K562 (cell line): ENCODE data around the gene MMP15. TPM values are rescaled to one million over a fixed set of nuclear protein-coding genes. Genes with fewer than 3 reads are reported as not detected.

Experiments used
- ATAC-seq: fragments of 200-7000 bp; cut with Tn5 transposase; 3 replicates; pipeline ENCODE4 v1.9.1; 2020; ENCODE audit warnings: moderate library complexity
- BruUV-seq: library from RNA; stranded (reverse); fragments of 400-500 nt; replicated peaks from 2 replicates; lab custom pipeline; 2021; lab: Mats Ljungman, UMichigan
- CTCF ChIA-PET: fragments of 300-600 bp; formaldehyde crosslinking; extraction: SDS; loops from one replicate; lab custom pipeline; 2021; ENCODE audit warnings: low intra/inter-chr PET ratio; lab: Yijun Ruan, JAX
- POLR2A ChIA-PET: fragments of 300-600, 350-650 bp; sonication (Branson Sonifier 250); formaldehyde crosslinking; extraction: SDS; loops from one replicate; lab custom pipeline; 2021; ENCODE audit warnings: antibody characterized with exemption, inconsistent platforms; lab: Yijun Ruan, JAX
- DNase-seq, 4 experiments: peaks; one replicate each; pipeline versions ENCODE4 v3.0.0 to v3.0.0-alpha.2; 2011 to 2018; ENCODE audit warnings: low spot score in 3 of 4, mixed read lengths in 3 of 4; ENCODE audit errors: extremely low read depth in 1 of 4
- FAIRE-seq: peaks from 2 replicates; lab custom pipeline; 2011; peaks lifted over from hg19 to GRCh38; lab: Jason Lieb, UNC
- H2AFZ ChIP-seq: 2 replicates; pipeline ENCODE4 v1.6.0; 2011; ENCODE audit warnings: low read depth, low read length, control low read depth, inconsistent platforms
- H3K27ac ChIP-seq: fragments of 200-600 bp; 3 replicates; pipeline ENCODE4 v1.8.0; 2011; ENCODE audit warnings: low read depth, mild to moderate bottlenecking, control low read depth, inconsistent platforms, low read length, moderate library complexity, mixed read lengths; ENCODE audit errors: extremely low read depth
- H3K27me3 ChIP-seq, 2 experiments: fragments of 300-600 bp in 1 of 2; 2 replicates in 1 of 2; 3 replicates in 1 of 2; pipeline versions ENCODE4 v1.6.0 to v1.8.0; 2011; ENCODE audit warnings: inconsistent platforms in 2 of 2, low read length in 2 of 2, mild to moderate bottlenecking in 1 of 2, mixed read lengths in 1 of 2, moderate library complexity in 1 of 2; ENCODE audit not compliant: control insufficient read depth in 2 of 2, insufficient read depth in 2 of 2
- H3K36me3 ChIP-seq: fragments of 300-600 bp; 3 replicates; pipeline ENCODE4 v1.8.0; 2011; ENCODE audit warnings: mild to moderate bottlenecking, low read length, inconsistent platforms; ENCODE audit not compliant: control insufficient read depth, insufficient read depth
- H3K4me1 ChIP-seq, 2 experiments: fragments of 200-600 bp in 1 of 2; replicated peaks in 1 of 2; 2 replicates in 1 of 2; 3 replicates in 1 of 2; pipeline versions ENCODE4 v1.5.1 to v1.8.0; 2011; ENCODE audit warnings: inconsistent platforms in 2 of 2, low read length in 2 of 2, mild to moderate bottlenecking in 1 of 2, mixed read lengths in 1 of 2, moderate library complexity in 1 of 2; ENCODE audit not compliant: control insufficient read depth in 2 of 2, insufficient read depth in 2 of 2
- H3K4me2 ChIP-seq: 2 replicates; pipeline ENCODE4 v1.6.1; 2011; ENCODE audit warnings: low read length, control low read depth, inconsistent platforms, mixed read lengths; ENCODE audit not compliant: insufficient read depth
- H3K4me3 ChIP-seq: fragments of 200-600 bp; sonication (generic), shearing (Covaris generic); 2 replicates; pipeline ENCODE4 v1.5.1; 2016; ENCODE audit warnings: control low read depth, inconsistent platforms
- H3K79me2 ChIP-seq: fragments of 200-600 bp; 3 replicates; pipeline ENCODE4 v1.8.0; 2011; ENCODE audit warnings: low read length, inconsistent platforms; ENCODE audit not compliant: control insufficient read depth, insufficient read depth
- H3K9ac ChIP-seq, 2 experiments: 2 replicates each; pipeline versions ENCODE4 v1.6.0 to v1.6.1; 2011; ENCODE audit warnings: low read depth in 2 of 2, low read length in 2 of 2, control low read depth in 1 of 2, inconsistent platforms in 1 of 2, mild to moderate bottlenecking in 1 of 2, mixed read lengths in 1 of 2; ENCODE audit not compliant: insufficient read depth in 1 of 2
- H3K9me1 ChIP-seq: one replicate; pipeline ENCODE4 v1.6.0; 2011; ENCODE audit warnings: inconsistent platforms, mild to moderate bottlenecking, low read length, moderate library complexity; ENCODE audit not compliant: control insufficient read depth, insufficient read depth
- H3K9me3 ChIP-seq: replicated peaks from 2 replicates; pipeline ENCODE4 v1.5.1; 2011; ENCODE audit warnings: low read depth, low read length, inconsistent platforms; ENCODE audit not compliant: control insufficient read depth, insufficient read depth
- H4K20me1 ChIP-seq: replicated peaks from 2 replicates; pipeline ENCODE4 v1.6.1; 2011; ENCODE audit warnings: low read length, inconsistent platforms, mixed read lengths; ENCODE audit not compliant: control insufficient read depth, insufficient read depth
- GATA2 ChIP-seq: sonication (generic); formaldehyde crosslinking; IDR thresholded peaks from 2 replicates; pipeline ENCODE4 v1.4.0; 2020; ENCODE audit warnings: mild to moderate bottlenecking, missing genetic modification reagents
- HINFP ChIP-seq: fragments of 450-650 bp; conservative IDR thresholded peaks from 2 replicates; pipeline ENCODE4 v1.6.1; 2016; ENCODE audit warnings: missing genetic modification characterization, low read depth, mild to moderate bottlenecking, control low read depth, missing compliant biosample characterization
- KHSRP ChIP-seq: fragments of 450-650 bp; IDR thresholded peaks from 2 replicates; pipeline ENCODE4 v1.6.1; 2017
- MLLT1 ChIP-seq, 2 experiments: fragments of 450-650 bp; IDR thresholded peaks; 2 replicates each; pipeline ENCODE4 v1.6.1; 2016
- NR1H2 ChIP-seq: sonication (generic); formaldehyde crosslinking; IDR thresholded peaks from 2 replicates; pipeline ENCODE4 v1.4.0; 2020; ENCODE audit warnings: mild to moderate bottlenecking, missing genetic modification reagents
- POLR2AphosphoS5 ChIP-seq: IDR thresholded peaks from 2 replicates; pipeline ENCODE4 v1.6.1; 2011; ENCODE audit warnings: mild to moderate bottlenecking, low read depth, low read length, moderate library complexity; ENCODE audit not compliant: control insufficient read depth, insufficient read depth
- RUNX1 ChIP-seq: sonication (generic); IDR thresholded peaks from 2 replicates; pipeline ENCODE4 v1.6.1; 2016; ENCODE audit warnings: antibody characterized with exemption, low read depth
- SAFB ChIP-seq: fragments of 200-400 bp; formaldehyde crosslinking; IDR thresholded peaks from 2 replicates; pipeline ENCODE4 v1.6.1; 2017; ENCODE audit warnings: low read depth, low read length, borderline replicate concordance
- ZNF175 ChIP-seq: fragments of 200-800 bp; sonication (Bioruptor generic); IDR thresholded peaks from 2 replicates; pipeline ENCODE4 v1.6.1; 2016; ENCODE audit warnings: low read depth, mild to moderate bottlenecking, missing genetic modification characterization, missing compliant biosample characterization
- WGBS: fragments of 100-300 bp; shearing (Covaris generic); methylation state at CpG from one replicate; pipeline ENCODE4 v1.1.6; 2016; ENCODE audit warnings: low coverage, mixed read lengths; ENCODE audit not compliant: insufficient coverage; ENCODE audit errors: missing lambda C conversion rate; 5-methylcytosine and 5-hydroxymethylcytosine counted together
- in situ Hi-C: fragments of 300-500 bp; cut with MboI; formaldehyde crosslinking; loops from 4 replicates; pipeline ENCODE4 v1.15.0; 2018; ENCODE audit warnings: inconsistent platforms, mixed read lengths
- intact Hi-C: fragments of 100-400 bp; cut with micrococcal nuclease; formaldehyde crosslinking; loops from 2 replicates; pipeline ENCODE4 v1.14.2; 2022
- polyA plus RNA-seq, 8 experiments: library from polyadenylated mRNA; depleted of rRNA in 4 of 8; stranded (reverse) in 5 of 8; unstranded in 3 of 8; fragments of >200 nt; fragmentation: Nextera tagmentation in 2 of 8; fragmentation: Illumina TruSeq in 1 of 8; extraction: Ambion mirVana in 2 of 8; extraction: Trizol in 1 of 8; gene quantifications; 2 replicates each; pipeline versions ENCODE4 v1.2.1 to v1.2.3, GENCODE V29; 2011 to 2014; ENCODE audit warnings: inconsistent platforms in 1 of 8, missing spikeins in 1 of 8
- total RNA-seq, 7 experiments: library from RNA; depleted of rRNA in 6 of 7; stranded (reverse); fragments of >200 nt in 6 of 7; fragmentation: Illumina TruSeq in 2 of 7; extraction: Trizol in 2 of 7; gene quantifications; 2 replicates each; pipeline versions ENCODE4 v1.2.1 to v1.2.3, GENCODE V29; 2011 to 2021; ENCODE audit warnings: low replicate concordance in 1 of 7
- TF ChIP-seq, protein P1 (sequence below): fragments of 450-650 bp; IDR thresholded peaks from 2 replicates; pipeline ENCODE4 v1.6.1; 2016
- TF ChIP-seq, protein P2 (sequence below): fragments of 250-450 bp; sonication (Bioruptor Pico); IDR thresholded peaks from 2 replicates; pipeline ENCODE4 v1.4.0; 2020; ENCODE audit warnings: borderline replicate concordance
- TF ChIP-seq, protein P3 (sequence below): fragments of 250-450 bp; sonication (Bioruptor Pico); IDR thresholded peaks from 2 replicates; pipeline ENCODE4 v1.5.1; 2021; ENCODE audit warnings: mild to moderate bottlenecking

The MMP15 gene
- total and polyA plus RNA-seq, 9 of the 15 experiments (the other 6 are each of a cell fraction or from before 2014, with no cell fraction given), result 0.01 to 20.4 (median 5.5) TPM

DNA sequence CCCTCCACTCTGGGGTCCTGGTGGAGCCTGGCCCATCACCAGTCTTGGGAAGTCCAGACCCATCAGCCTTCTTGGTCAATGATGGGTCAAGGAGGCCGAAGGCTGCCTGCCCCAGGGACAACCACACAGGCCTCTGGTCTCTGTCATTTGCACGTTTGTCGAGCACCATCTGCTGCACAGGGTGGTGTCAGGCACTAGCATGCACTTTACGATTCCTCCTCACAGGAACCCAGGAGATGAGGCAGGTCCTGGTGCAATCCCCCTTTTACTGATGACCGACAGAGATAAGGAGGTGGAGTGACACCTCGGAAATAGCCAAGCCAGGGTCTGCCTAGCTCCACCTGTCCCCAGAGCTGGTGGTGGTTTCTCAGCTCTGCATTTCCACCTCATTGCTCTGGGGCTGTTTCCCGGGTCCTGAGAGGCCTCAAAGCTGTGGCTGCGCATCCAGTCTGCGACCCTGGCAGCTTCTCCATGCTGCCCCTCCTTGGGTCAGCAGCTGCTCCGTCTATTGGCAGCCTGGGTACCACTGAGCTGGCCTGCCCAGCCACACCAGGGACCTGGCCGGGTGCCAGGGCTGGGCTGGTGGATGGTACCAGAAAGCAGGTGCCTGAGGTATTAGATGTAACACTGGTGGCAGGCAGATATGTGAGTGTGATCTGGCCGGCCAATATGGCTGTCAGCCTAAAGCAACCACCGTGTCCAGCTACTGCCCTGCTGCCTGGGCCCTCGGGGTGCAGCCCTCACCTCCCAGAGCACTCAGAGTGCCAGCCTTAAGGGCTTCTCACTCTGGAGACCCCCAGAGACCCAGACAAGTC lies 10.0 kb downstream of the MMP15 start:
- DNase-seq, result no peak
- no peak overlapping the region for H2AFZ ChIP-seq
- peaks cover 28% of the 10 kb centered on the region; the same call in 2 of the 3 replicates for H3K36me3 ChIP-seq
- 71% methylated on average over 13 of the region's 14 CpGs for WGBS
- ChIA-PET CTCF (no interaction called here), POLR2A (interaction anchor here (0.9 to 1.1 kb wide), 2 partner anchors 8 to 478 kb away, joined by 3 to 4 read pairs; no protein-coding TSS in a partner anchor)
- in situ Hi-C loops (no loop called here), intact Hi-C loops (no loop called here)
- H3K9ac ChIP-seq, result peak overlapping the region in 1 of 2 experiments; percentile 55; a peak in 2 of 4 replicates
- H3K9me3 ChIP-seq, result no peaks in the 10 kb centered on the region
- no peak overlapping the region for H3K27ac ChIP-seq
- peaks cover 33 to 60% of the 10 kb centered on the region in 2 experiments for H3K4me1 ChIP-seq
- ATAC-seq, result no peak
- peaks cover 3% of the 10 kb centered on the region; the same call in 1 of the 3 replicates for H3K79me2 ChIP-seq
- H3K4me2 ChIP-seq, result peak overlapping the region; percentile 22; the same call in 1 of the 2 replicates
- peaks cover 16% of the 10 kb centered on the region for H3K9me1 ChIP-seq
- H4K20me1 ChIP-seq, result peaks cover 17% of the 10 kb centered on the region
- no peak overlapping the region for H3K4me3 ChIP-seq
- no peaks in the 10 kb centered on the region for H3K27me3 ChIP-seq
- BruUV-seq, result no TSS peak
- FAIRE-seq, result no peak
- TF ChIP-seq, protein P1, sequence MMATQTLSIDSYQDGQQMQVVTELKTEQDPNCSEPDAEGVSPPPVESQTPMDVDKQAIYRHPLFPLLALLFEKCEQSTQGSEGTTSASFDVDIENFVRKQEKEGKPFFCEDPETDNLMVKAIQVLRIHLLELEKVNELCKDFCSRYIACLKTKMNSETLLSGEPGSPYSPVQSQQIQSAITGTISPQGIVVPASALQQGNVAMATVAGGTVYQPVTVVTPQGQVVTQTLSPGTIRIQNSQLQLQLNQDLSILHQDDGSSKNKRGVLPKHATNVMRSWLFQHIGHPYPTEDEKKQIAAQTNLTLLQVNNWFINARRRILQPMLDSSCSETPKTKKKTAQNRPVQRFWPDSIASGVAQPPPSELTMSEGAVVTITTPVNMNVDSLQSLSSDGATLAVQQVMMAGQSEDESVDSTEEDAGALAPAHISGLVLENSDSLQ, result peak; percentile 24; the same call in 1 of the 2 replicates
- TF ChIP-seq RUNX1 (no peak), MLLT1 (IDR thresholded peaks at IDR 0.05) (no peak), NR1H2 (no peak), HINFP (tag) (no peak), POLR2AphosphoS5 (no peak), ZNF175 (no peak), GATA2 (CRISPR knock-in tag) (0 out of 2 replicates have a peak, but pooled peaks have one; percentile 11), KHSRP (no peak), SAFB (no peak)
- TF ChIP-seq, protein P2, sequence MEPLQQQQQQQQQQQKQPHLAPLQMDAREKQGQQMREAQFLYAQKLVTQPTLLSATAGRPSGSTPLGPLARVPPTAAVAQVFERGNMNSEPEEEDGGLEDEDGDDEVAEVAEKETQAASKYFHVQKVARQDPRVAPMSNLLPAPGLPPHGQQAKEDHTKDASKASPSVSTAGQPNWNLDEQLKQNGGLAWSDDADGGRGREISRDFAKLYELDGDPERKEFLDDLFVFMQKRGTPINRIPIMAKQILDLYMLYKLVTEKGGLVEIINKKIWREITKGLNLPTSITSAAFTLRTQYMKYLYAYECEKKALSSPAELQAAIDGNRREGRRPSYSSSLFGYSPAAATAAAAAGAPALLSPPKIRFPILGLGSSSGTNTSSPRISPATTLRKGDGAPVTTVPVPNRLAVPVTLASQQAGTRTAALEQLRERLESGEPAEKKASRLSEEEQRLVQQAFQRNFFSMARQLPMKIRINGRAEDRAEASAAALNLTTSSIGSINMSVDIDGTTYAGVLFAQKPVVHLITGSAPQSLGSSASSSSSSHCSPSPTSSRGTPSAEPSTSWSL (CRISPR knock-in tag), result no peak
- TF ChIP-seq, protein P3, sequence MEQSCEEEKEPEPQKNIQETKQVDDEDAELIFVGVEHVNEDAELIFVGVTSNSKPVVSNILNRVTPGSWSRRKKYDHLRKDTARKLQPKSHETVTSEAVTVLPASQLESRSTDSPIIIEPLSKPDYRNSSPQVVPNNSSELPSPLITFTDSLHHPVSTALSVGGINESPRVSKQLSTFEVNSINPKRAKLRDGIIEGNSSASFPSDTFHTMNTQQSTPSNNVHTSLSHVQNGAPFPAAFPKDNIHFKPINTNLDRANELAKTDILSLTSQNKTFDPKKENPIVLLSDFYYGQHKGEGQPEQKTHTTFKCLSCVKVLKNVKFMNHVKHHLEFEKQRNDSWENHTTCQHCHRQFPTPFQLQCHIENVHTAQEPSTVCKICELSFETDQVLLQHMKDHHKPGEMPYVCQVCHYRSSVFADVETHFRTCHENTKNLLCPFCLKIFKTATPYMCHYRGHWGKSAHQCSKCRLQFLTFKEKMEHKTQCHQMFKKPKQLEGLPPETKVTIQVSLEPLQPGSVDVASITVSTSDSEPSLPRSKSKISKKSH, result no peak
